ENCODE measurements around the gene OR2T1.

- no peak for TF ChIP-seq PKNOX1 (IDR thresholded peaks at IDR 0.05)
- TF ChIP-seq TARDBP (IDR thresholded peaks at IDR 0.05): no peak
- TF ChIP-seq LEF1 (IDR thresholded peaks at IDR 0.05; ENCODE audit: borderline replicate concordance): no peak
- no peak for TF ChIP-seq ARNT (IDR thresholded peaks at IDR 0.05)
Observed at GRCh38 chr1:248366609-248367008, 36.2 kb upstream of the OR2T1 start.

All from HEK293T (cell line).